Spleen (tissue), 7 donors: ENCODE data around the gene CBX2.

Experiments
- CTCF ChIP-seq, 11 experiments: fragments of 200-600 bp in 7 of 11; fragments of 450-650 bp in 4 of 11; sonication (generic) in 4 of 11; IDR thresholded peaks in 8 of 11; conservative IDR thresholded peaks in 3 of 11; 1 replicate in 7 of 11; 2 replicates in 4 of 11; pipeline versions ENCODE4 v1.4.0 to v1.8.0; 2016 to 2021; ENCODE audit warnings: antibody characterized with exemption in 11 of 11, inconsistent platforms in 4 of 11, mild to moderate bottlenecking in 1 of 11
- POLR2A ChIP-seq, 3 donors: fragments of 450-650 bp; IDR thresholded peaks; one replicate each; pipeline ENCODE4 v1.5.1; 2017; ENCODE audit warnings: antibody characterized with exemption in 3 of 3, mild to moderate bottlenecking in 1 of 3
- donor health status: DM: no; HTN: no; CAD: no; lungs with moderate emphysema.
- donor health status: DM: no; HTN: no; CAD: no.
- donor health status: DM: no; HTN: no; CAD: no.

GRCh38 chr17:79831265-79832217 lies 53.6 kb downstream of the CBX2 start:
- no peak for TF ChIP-seq CTCF (IDR thresholded peaks at IDR 0.05 in 8 of 11, conservative IDR thresholded peaks at IDR 0.05 in 3 of 11)
- no peak for TF ChIP-seq POLR2A (IDR thresholded peaks at IDR 0.05)
